Skeletal muscle cell (primary cell): Measurements from ENCODE around the gene COG1.
A peak's percentile ranks its signal among the peaks of the same experiment; 100 is the strongest.
"Not testable (repeated sequence)": the region's sequence is repeated elsewhere in the genome, so short reads cannot be mapped to it uniquely, and the experiment has no call there.

ENCODE experiments used
- DNase-seq: peaks from one replicate; pipeline ENCODE4 v3.0.0-alpha.2; 2010; ENCODE audit warnings: low read depth
- H3K4me3 ChIP-seq: 2 replicates; pipeline ENCODE4 v1.5.1; 2011; ENCODE audit warnings: low read depth, mild to moderate bottlenecking, control low read depth, low read length, moderate library complexity

Gene COG1, protein sequence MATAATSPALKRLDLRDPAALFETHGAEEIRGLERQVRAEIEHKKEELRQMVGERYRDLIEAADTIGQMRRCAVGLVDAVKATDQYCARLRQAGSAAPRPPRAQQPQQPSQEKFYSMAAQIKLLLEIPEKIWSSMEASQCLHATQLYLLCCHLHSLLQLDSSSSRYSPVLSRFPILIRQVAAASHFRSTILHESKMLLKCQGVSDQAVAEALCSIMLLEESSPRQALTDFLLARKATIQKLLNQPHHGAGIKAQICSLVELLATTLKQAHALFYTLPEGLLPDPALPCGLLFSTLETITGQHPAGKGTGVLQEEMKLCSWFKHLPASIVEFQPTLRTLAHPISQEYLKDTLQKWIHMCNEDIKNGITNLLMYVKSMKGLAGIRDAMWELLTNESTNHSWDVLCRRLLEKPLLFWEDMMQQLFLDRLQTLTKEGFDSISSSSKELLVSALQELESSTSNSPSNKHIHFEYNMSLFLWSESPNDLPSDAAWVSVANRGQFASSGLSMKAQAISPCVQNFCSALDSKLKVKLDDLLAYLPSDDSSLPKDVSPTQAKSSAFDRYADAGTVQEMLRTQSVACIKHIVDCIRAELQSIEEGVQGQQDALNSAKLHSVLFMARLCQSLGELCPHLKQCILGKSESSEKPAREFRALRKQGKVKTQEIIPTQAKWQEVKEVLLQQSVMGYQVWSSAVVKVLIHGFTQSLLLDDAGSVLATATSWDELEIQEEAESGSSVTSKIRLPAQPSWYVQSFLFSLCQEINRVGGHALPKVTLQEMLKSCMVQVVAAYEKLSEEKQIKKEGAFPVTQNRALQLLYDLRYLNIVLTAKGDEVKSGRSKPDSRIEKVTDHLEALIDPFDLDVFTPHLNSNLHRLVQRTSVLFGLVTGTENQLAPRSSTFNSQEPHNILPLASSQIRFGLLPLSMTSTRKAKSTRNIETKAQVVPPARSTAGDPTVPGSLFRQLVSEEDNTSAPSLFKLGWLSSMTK

DNA sequence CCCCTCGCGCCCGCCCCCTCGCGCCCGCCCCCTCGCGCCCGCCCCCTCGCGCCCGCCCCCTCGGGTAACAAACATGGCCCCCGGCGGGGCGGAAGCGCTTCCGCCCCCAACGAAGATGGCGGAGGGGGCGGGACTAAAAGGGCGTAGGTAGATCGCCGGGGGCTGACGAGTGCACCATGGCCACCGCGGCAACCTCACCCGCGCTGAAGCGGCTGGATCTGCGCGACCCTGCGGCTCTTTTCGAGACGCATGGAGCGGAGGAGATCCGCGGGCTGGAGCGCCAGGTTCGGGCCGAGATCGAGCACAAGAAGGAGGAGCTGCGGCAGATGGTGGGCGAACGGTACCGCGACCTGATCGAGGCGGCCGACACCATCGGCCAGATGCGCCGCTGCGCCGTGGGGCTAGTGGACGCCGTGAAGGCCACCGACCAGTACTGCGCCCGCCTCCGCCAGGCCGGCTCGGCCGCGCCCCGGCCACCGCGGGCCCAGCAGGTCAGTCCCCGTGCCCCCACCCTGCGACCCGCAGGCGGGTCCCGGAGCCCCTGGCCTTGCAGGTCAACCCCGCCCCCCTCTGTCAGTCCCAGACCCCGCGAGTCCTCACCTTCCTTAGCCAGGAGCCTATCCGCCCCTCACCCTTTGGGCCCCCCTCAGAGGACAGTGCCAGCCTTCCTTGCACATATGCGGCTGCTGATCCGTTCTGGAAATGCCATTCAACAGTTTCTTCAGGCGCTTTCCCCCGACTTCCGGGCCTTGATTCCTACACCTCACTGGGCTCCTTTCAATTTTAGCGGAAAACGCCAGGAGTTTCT is at the start of gene COG1:
COG1 (plus strand) TSS at position 162 of the 808 bp plus-strand sequence; CDS start at position 177, 15 bp downstream.
- DNase-seq = peak; percentile 49
- peak within 1 kb of the TSS; percentile 84 for H3K4me3 ChIP-seq

DNA sequence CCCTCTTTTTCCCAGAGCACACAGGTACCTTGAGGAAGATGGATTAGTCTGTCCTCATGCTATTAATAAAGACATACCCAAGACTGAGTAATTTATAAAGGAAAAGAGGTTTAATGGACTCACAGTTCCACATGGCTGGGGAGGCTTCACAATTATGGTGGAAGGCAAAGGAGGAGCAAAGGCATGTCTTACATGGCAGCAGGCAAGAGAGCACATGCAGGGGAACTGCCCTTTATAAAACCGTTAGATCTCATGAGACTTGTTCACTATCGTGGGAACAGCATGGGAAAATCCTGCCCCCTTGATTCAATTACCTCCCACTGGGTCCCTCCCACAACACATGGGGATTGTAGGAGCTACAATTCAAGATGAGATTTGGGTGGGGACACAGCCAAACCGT is 48.6 kb upstream of the COG1 start:
- not testable (repeated sequence) for DNase-seq

DNA sequence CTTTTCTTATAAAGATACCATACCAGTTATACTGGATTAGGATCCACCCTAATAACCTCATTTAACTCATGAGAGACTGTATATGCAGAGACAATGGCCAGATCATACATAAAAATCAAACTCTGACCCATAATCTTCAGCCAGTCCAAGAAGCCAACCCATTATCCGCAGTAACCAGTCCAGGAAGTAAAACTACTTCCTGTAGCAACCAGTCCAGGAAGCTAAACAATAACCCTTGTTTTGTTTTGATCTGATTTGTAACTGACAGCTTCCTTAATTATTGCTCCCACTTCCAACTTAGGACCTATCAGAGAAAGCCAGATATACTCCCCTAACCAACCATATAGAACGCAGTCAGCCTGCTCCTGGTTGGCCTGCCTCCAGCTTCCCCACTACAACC is 47.2 kb upstream of the COG1 start:
- no peak for DNase-seq
- H3K4me3 ChIP-seq = no peak overlapping the region

More for the DNA sequence above, 48.6 kb upstream of the COG1 start:
- not testable (repeated sequence) for H3K4me3 ChIP-seq

DNA sequence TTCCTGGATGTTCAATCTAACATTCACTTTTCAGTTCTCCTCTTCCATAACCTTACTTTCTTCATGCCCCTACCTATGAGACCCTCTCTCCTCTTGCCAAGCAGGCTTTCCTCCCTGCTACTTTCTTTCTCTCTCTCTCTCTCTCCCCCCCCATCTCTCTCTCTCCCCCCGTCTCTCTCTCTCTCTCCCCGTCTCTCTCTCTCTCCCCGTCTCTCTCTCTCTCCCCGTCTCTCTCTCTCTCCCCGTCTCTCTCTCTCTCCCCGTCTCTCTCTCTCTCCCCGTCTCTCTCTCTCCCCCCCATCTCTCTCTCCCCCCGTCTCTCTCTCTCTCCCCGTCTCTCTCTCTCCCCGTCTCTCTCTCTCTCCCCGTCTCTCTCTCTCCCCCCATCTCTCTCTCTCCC is 45.1 kb upstream of the COG1 start:
- DNase-seq = not testable (repeated sequence)

DNA sequence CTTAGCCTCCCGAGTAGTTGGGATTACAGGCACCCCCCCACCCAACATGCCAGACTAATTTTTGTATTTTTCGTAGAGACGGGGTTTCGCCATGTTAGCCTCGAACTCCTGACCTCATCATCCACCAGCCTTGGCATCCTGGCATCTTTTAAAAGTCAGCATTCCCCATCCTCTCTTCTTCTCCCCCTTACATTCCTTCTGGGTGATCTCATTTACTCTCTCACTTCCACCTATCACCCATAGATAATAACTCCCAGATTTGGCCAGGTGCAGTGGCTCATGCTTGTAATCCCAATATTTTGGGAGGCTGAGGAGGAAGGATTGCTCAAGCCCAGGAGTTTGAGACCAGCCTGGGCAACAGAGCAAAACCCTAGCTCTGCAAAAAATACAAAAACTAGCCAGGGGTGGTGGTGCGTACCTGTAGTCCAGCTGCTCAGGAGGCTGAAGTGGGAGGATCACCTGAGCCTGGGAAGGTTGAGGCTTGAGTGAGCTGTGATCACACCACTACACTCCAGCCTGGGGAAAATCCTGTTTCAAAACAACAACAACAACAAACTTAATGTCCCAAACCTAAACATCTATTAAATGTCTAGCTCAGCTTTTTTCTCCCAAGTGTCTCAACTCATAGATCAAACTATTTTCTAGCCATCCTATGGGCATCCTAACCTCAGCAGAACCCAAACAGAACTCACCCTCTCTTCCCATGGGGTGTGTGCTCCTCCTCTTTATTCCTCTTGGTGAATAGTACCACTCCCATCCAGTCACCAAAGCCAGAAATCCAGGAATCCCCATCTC is 44.1 kb upstream of the COG1 start:
- DNase-seq = no peak
- H3K4me3 ChIP-seq = no peak overlapping the region

More for the DNA sequence above, 45.1 kb upstream of the COG1 start:
- H3K4me3 ChIP-seq = not testable (repeated sequence)

DNA sequence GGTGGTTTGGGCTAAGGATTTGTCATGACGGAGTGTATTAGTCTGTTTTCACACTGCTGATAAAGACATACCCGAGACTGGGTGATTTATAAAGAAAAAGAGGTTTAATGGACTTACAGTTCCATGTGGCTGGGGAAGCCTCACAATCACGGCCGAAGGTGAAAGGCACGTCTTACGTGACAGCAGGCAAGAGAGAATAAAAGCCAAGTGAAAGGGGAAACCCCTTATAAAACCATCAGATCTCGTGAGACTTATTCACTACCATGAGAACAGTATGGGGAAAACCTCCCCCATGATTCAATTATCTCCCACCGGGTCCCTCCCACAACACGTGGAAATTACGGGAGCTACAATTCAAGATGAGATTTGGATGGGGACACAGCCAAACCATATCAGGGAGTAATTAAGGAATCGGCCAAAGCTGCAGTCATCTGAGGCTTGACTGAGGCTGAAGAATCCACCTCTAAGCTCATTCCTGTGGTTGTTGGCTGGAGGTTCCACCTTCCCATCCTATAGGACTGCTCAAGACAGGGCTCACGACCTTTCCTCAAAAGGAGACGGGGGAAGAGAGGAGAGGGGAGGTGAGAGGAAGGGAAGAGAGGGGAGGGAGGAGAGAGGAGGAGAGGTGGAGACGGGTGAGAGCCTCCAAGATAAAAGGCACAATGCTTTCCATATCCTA is 42.1 kb upstream of the COG1 start:
- DNase-seq, H3K4me3 ChIP-seq: not testable (repeated sequence)

DNA sequence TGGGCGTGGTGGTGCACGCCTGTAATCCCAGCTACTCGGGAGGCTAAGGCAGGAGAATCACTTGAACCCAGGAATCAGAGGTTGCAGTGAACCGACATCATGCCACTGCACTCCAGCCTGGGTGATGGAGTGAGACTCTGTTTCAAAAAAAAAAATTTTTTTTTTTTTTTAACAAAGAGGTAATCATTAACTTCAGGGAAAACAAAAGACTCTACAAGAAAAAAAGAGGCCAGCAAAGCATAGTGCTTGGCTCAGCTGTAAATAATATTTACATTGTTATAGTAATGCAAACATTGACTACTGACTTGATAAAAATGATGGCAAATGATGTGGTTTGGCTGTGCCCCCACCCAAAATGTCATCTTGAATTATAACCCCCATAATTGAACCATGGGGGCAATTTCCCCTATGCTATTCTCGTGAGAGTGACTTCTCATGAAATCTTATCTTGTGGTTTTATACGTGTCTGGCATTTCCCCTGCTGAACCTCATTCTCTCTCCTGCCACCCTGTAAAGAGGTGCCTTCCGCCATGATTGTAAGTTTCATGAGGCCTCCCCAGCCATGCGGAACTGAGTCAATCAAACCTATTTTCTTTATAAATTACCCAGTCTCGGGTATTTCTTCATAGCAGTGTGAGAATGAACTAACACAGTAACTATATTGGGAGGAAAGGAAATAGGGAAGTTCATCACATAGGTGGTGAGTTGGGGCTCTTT is 40.8 kb upstream of the COG1 start:
- no peak for DNase-seq
- no peak overlapping the region for H3K4me3 ChIP-seq

DNA sequence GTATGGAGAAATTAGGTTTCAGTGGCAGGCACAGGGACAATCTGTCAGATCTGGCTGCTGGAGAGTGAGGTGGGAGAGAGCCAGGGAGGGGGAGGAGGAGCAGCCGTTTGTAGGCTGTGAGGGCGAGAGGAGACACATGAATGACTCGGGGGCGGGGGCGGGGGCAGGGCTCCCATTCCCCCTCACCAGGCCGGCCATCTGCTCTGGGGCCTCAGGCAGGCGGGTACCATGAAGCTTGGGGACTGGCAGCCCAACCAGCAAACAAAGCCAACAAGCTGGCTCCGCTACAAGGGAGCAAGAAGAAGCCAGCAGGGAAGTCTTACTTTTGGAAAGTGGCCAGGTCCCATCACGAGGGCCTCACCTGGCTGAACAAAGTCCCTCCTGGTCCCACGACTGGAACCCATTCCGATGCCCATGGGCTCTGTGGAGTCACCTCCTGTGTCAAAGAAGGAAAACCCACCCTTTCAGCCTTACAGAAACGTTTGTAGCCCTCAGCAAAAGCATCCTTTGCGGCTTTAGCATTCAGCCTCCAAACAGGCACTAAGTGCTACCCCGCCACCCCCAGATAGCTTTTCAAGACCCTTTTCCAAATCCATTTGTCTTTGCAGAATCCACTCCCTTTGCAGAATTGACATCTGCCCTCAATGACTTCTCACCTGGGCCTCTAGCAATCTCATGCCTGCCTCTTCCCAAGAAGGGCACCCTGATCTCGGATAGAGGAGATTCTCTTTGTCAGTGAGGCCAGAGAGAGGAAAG is 37.3 kb upstream of the COG1 start:
- no peak overlapping the region for H3K4me3 ChIP-seq
- no peak for DNase-seq

DNA sequence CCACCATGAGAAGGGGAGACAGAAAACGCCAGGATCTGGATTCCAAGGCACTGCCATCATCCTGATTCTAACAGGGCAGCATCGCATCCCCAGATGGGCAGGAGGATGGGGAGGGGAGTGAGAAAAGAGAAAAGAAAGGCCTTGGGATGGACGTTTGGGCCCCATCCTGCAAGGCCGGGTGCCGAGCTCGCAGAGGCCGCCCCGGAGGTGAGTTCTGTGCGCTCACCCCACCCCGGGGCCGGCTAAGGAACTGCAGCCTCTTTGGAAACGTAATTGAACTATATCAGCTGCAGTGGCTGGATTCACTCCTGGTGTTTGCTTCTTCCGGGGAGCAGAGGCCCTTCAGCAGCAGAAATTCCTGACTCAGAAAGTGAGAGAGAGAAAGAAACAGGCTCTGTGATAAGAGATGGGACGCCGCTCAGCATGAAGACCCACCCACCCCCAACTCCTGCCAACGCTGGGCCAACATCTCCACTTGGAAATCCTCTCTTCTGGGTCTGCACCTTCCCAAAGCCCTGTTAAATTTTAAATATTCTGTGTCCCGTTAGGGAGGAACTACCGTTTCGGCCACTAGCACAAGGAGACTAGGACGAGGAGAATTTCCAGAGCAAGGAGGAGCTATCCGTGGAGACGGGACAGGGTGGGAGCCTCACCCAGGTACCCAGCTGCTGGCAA is 36.6 kb upstream of the COG1 start:
- peak; percentile 12 for DNase-seq

DNA sequence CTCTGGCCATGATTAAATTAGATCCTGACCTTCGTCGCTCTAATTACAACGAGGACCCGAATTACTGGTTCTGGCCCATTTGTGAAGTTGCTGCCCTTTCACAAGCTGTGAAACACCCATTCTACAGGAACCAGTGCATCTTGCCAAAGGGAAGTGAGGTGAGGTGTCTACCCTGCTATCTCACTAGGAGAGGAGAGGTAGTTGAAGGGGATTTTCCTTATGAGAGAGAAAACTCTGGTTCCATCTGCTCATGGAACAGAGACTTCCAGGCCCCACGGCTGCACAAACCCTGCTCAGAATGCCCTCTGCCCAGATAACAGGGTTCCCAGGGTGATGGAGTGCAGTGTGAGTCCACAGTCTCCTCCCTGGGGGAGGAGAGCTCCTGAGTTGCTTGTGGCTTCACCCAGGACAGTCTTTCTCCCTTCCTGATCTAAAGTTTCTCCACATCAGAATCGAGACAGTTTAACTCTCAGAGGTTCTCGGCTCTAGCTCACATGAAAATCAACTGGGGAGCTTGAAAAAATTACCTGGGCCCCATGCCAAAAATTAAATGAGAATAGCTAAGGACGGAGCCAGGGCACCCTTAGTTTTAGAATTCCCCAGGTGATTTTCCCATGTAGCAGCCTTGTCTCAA is 35.9 kb upstream of the COG1 start:
- H3K4me3 ChIP-seq = no peak overlapping the region

More for the DNA sequence above, 36.6 kb upstream of the COG1 start:
- H3K4me3 ChIP-seq = no peak overlapping the region

DNA sequence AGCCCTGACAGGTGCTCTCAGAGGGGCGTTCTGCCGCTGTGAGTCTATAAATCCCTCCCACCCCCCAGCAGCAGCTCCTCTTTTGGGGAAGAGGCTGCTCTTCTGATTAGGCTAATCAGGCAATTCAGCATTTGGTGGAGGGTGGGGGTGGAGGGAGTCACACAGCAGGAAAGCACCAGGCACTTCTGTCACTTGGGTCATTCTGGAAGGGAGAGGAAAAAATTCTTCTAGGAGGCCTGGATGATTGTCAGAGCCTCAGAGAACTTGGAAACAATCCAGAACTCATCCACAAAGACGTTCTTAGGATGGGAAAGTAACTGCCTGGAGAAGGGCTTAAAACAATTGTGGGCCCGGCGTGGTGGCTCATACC is 35.3 kb upstream of the COG1 start:
- H3K4me3 ChIP-seq = no peak overlapping the region
- no peak for DNase-seq

More for the DNA sequence above, 35.9 kb upstream of the COG1 start:
- DNase-seq = no peak

DNA sequence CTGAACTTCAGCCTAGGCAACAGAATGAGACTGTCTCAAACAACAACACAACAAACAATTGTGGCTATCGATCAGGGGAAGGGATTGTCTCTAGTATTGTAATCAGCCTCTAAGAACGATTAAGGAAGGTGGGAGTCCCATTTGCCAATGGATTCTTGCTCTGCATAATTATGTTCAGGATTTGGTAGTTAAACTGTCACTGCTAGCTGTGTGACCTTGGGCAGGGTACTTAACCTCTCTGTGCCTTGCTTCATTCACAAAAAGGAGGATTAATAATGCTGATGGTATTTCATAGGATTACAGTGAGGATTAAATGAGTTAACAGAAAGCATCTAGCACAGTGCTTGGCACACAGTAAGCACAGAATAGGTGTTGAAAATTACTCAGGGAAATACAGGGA is 34.7 kb upstream of the COG1 start:
- no peak for DNase-seq
- H3K4me3 ChIP-seq = no peak overlapping the region

DNA sequence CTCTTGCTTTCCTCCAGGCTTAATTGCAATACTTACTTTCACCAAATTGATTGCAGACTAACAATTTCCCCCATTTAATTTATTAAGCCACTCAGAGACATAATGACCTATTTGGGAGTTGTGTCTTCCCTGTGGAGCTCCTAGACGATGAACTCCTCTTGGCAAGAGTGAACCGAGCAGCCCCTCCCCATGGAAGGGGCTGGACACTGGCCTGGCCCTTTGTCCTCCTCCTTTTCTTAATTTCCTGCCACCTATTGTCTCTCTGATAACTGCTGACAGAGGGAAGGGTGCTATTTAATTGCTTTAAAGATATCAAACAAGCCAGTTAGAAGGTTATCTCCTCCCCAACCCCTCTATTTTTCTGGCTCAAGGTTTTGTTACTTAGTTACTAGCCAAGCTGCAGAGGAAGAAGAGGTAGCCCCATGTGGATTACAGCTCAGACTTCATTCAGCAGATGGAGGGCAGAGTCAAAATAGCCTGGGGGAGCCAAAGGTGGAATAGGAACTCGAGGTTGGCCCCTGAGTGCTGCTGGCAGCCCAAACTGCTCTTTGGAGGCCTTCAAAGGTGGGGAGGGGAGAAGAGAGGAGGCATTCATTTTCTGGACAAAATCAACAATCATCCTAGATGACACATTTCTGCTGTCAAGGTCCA is 31.8 kb upstream of the COG1 start:
- DNase-seq = no peak
- no peak overlapping the region for H3K4me3 ChIP-seq

DNA sequence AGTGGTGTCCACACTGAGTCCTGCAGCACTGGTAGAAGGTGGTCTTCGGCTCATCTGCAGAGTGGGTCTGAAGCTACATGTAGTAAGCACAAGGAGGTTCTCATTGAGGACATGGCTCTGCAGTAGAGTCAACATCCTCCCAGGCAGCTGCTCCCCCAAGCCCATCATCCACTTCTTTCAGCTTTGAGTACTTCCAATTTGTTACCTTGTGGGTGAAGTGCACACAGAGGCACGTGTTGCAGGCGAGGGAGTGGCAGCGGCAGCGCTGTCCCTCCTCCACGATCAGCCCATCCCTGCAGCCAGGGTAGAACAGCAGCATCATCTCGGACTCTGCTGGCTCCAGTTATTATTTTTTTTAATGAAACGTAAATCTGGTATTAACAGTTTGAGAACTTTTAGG is 29.8 kb upstream of the COG1 start:
- DNase-seq = no peak
- H3K4me3 ChIP-seq = no peak overlapping the region

DNA sequence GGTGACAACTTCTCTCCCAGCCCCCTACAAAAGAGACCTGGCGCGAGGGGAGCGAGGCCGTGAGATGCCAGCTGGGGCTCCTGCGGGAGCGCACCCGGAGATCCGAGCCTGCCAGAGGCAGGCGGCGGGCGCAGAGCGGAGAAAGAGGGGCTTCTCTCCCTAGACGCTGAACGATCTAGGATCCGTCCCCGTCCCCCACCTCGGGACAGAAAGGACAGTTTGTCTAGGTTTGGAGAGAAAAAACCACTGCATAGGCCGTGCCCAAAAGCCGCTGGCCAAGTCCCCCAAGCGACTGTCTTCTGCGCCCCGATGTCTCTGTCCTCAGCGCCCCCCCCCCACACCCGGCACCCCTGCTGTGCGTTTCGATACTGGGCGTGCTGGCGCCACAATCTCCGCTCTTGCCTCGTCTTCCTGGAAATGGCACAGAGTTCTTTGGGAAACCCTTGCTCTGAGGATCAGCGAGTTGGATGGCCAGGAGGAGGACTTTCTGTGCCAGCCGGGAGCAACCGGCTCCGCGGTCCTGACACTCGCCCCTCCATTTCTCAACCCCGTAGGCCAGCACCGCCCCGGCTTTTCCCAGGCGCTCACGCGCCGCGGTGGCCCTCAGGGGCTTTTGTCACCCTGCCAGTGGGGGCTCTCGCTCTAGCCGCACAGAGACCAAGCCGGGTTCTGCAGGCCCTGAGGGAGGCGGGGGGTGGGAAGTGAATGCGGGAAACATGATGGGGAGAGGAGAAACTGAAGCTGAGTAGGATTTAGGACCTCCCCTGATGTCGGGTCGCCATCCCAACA is 27.0 kb upstream of the COG1 start:
- DNase-seq = no peak
- peak overlapping the region; percentile 46 for H3K4me3 ChIP-seq
